ENCODE results near the gene PPP2R5B. TPM values are rescaled to one million over a fixed set of nuclear protein-coding genes. Genes with fewer than 3 reads are reported as not detected.

The PPP2R5B gene
- 6.1 TPM for total RNA-seq

DNA sequence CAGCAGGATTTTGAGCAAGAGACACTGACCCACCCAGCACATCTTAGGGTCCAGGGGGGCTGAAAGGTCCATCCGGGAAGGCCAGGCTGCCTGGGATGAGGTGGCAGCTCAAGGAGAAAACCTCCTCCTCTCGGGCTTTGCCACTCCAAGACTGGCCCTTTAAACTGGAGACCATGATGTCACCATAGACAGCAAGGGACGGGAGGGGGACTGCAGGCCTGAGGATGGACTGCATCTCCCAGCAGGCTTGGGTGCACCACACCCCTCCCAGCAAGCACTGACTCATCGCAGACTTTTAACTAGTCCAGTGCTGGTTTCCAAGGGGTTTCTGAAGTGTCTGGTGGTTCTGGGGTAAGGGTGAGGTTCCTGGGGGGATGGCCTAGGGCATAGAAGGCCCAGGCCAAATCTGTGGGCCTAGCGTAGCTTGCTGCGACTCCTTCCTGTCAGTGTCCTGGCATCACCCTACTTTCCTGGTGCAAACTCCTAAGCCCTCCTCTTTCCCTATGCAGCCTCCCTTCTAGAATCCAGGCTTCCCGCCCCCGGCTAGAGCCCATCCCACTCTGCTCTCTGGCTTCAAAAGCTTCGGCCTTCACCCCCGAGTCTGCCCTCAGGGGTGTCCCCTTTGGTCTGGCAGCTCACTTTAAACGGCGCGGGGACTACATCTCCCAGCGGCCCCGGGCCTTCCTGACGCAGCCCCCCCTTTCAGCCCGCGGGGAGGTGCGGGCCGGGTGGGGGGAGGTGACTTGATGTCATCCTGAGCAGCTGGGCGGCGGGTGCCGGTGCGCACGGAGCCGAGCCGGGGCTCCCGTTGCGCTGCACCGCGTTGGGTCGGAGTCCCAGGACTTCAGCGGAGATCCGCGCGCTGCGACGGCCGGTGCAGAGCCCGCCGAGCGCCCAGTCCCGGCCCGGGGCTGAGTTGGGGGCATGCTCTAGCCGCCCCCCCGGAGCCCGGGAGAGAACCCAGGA, at the start of gene PPP2R5B:
PPP2R5B (plus strand) TSS at position 746 of the 966 bp plus-strand sequence. CDS start 1,046 bp downstream, outside the sequence.
- peak; percentile 96 for DNase-seq

DNA sequence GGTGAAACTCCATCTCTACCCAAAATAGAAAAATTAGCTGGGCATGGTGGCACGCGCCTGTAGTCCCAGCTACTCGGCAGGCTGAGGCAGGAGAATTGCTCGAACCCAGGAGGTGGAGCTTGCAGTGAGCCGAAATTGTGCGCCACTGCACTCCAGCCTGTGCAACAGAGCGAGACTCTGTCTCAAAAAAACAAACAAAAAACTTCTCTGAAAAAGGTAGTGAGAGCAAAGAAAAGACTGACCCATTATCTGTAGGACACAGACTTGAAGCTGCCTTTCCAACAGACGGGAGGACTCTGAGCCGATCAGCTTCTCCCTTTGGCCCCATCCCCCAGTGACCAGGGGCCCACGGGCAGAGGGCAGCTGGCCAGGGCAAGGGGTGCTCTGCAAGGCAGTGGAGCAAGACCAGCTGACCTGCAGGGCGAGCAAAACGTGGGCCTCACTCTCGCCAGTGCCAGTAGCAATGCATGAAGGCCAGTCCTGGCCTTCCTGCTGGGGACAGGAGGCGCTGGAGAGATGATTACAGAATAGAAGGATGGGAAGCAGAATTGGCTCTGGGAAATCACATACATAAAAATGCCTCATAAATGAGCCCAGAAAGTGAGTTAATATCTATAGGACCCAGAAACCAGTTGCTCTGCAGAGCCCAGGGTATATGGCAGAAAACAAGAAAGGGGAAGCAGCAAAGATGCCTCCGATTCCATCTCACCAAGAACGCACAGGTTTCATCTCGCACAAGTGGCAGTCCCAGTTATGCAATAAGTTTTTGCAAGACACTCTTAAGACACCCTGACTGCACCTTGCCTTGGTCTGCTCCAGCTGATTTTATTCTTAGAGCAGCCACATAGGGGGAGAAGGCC, 48.9 kb upstream of the PPP2R5B start:
- no peak for DNase-seq

DNA sequence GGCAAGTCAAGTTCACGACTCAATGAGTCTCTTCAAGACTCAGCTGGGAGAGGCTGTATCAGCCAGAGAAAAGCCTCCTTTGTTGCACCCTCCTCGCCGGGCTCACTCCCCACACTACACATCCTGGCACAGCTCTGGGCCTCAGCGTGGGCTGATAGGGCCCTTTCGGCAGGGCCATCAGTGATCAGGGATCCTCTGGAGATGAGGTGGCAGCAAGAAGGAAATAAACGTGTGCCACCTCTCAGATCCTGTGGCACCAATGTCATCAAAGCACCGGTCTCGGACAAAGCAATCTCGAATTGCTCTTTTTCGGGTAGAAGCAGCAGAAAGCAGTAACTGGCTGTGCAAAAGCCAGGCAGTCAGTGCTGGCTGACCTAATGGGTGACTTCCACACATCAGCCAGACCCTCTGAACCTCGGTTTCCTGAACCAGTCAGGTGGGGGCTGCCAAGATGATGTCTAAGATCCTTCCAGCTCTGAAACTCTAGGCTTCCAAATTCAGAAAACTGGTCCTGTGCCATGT, 48.2 kb upstream of the PPP2R5B start:
- DNase-seq, result no peak

DNA sequence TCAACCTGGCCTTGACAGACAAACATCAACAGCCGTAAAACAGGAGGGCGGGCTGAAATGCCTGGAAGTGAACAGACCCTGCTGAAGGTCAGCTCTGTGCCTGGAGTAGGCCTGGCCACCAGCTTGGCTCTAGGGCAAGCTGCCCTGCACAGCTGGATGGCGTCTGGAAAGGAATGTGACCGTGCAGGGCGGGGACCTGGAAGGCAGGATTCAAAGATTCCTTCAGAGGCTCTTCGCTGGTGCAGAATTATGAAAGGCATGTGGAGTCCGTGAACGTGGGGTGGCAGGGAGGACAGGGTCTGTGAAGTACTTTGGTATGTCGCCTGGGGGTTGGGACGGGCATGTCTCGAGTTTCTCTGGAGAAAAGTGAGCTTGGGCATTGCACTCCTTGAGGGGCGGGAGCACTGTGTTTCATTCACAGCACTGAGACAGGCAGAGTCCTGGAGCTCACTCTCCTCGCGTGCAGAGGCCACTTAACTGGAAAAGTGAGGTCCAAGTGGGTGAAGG, 47.6 kb upstream of the PPP2R5B start:
- peak; percentile 75 for DNase-seq

DNA sequence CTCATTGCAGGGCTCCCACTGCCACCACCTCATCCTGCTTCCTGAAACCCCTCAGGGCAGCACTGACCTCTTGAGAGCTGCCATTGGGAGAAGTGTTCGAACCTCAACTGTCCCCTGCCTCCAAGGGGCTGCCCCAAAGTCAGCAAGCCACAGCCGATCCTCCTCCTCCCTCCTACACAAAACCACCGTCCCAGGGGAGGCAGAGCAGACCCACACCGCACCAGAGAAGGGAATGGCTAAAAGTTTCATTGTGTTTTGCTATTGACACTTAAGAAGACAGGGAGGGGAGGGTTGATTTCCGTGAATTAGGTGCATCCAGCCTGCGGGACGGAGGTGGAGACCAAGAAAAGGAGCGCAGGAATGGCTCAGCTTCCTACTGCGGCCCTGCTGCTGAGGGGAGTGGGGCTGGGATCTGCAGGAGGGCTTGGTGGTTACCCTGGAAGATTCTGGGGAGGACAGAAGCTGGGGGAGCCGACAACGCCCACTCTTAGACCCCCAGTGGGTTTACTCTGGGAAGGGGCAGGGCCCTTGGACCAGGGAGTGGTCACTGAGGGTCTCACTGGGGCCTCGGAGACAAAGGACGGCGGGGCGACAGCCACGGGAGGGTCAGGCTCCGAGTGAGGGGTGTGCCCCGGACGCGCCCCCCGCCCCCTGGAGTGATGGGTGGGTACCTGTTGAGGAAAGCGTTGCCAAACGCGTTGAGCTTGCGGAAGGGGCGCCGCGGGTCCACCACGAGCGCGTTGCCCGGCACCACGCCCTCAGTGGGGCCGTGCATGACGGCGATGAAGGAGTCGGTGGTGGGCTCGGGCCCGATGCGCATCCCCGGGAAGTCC, 46.9 kb upstream of the PPP2R5B start:
- no peak for DNase-seq

DNA sequence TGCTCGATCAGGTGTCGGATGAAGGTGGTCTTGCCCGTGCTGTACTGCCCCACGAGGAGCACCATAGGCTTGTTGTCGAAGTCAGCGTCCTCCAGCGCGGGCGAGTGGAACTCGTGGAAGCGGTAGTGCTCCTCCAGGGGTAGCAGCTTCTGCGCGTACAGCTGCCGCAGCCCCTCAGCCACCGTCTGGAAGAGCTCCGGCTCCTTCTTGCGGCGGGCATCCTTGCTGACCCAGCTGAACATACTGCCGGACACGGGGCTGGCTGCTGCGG, 46.3 kb upstream of the PPP2R5B start:
- no peak for DNase-seq

DNA sequence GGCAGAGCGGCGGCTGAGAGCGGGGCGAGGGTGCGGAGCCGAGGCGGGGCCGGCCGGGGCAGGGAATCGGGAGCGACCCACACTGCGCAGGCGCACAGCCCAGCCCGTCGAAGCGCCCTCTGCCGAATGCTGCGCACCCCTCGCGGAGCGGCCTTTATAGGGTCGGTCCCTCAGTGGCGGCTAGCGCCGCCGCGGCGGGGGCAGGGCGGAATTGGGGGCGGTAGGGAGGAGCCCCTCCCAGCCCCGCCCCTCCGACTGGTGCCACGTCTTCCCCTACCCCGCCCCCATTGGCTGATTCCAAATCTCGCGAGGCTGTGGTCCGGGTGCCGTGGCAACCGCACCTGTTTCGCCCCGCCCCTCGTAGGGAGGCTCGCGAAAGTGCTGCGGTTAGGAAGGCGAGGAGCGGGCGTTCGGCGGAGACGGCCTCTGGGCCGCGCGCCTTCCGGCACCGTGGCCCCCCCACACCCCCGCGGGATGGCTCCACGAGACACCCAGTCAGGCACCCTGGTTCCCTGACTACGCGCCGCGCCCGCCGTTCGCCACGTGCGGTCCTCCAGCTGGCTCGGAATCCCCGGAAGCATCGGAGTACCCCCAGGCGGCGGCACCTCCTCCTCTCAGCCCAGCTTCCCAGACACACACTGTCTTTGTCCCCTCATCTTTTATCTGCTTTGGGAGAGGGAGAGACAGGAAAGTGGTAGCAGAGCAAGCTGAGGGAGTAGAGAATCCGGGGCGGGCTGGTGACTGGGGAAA, 45.8 kb upstream of the PPP2R5B start, which contains the start of gene EHD1:
EHD1 (minus strand) TSS at position 128 of the 750 bp plus-strand sequence. CDS start 157 bp downstream, outside the sequence.
- DNase-seq, result peak; percentile 100

DNA sequence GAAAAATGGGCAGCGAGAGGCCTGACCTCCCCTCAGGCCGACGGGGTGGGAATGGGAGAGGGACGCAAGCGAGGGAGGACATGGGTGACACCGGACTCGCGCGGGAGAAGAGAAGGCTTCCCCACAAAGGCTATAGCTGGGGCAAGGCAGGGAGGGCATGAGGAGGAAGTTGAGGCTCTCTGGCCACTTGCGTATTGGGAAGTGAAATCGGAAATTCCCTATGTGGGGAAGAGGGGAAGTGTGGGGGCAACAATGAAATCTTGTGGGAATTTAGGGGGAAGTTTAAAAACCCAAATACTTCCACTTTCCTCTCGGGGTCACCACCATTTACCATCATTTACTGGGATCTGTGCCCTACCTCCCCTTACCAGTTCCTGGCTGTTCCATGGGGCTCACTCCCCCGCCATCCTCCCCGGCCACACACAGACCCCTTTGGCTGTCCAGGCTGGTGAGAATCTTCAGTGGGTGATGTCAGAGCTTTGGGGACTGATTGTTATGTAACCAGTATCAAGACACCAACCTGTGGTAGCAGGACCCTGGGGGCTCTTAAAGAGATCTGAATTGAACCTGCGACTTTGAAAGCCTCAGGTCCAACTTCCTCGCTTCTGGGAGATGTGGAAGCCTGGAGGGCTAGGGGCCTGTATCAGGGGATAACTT, 45.1 kb upstream of the PPP2R5B start:
- no peak for DNase-seq

DNA sequence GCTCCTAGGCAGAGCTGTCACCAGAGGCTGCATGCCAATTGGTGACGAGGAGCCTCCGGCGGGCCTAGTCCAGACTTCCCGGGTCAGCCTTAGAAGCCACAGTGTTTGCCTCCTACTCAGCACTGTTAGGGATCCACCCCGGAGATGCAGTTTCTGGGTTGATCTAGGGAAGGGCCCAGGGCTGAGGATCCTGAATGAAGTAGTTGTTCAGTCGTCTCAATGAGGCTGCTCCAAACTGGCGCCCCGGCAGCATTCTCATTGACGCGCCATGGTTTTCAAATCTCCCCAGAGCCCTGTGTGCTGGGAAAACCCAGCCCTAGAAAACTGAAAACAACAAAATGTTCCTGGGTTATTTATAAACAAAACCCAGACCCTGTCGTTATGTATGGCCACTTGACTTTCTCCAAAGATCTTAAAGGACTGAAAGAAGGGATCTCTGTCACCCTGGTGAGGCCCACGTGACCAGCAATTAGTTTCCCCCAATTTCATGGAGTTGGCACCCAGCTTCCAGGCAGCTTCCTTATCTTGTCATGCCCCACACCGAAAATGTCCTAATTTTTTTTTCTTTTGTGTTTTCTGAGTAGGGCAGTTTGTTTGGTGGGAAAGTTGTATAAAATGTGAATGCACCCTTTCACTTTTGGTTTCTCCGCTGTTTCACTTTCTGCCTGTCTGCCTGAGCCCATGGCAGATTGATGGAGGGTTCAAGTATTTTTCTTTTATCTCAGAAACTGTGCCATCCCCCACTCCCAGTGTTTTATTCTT, 44.1 kb upstream of the PPP2R5B start:
- DNase-seq, result no peak

DNA sequence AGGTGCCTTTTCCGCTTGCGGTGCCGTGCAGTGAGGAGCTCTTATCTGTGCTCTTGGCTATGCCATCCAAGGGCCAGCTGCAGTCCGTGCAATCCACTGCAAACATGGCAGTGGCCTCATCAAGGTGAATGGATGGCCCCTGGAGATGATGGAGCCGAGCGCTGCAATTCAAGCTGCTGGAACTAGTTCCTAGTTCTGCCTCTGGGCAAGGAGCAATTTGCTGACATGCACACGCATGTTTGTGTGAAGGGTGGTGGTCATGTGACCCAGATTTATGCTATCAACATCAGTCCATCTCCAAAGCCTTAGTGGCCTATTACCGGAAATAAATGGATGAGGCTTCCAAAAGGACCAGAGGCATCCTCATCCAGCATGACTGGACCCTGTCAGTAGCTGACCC, 43.0 kb upstream of the PPP2R5B start:
- no peak for DNase-seq

DNA sequence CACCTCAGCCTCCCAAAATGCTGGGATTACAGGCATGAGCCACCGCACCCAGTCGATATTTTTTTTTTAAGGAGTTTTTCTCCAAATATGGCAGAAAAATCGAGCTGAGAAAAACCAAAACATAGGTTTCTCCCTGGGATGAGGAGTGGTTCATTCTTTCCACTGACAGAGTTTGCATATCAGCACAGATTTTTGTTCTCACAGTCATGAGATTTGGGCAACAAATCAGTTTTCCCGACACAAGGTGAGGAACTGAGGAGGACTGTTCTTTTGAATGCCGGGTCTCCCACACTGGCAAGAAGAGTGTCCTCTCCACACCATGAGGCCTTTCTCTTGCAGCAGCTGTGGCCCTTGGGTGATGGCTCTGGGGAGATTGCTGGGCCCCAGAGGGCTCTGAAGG, 42.2 kb upstream of the PPP2R5B start:
- DNase-seq, result no peak

DNA sequence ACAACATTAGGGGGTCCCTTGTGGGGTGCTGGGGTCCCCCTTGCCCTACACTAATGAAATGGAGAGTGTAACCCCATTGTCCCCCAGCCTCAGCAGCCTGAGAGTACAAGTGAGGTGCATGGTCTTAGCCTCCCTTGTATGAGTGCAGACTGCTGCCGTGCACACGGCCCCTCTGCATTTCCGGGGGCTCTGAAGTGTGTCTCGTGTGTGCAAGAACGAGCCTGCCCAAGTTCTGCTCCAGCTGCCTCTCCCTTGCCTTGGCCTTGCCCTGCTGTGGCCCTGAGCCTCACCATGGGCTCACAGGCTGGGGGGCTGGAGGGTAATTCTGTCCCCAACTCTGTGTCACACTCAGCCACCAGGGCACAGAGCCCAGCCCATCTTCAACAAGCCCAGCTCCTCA, 40.9 kb upstream of the PPP2R5B start:
- no peak for DNase-seq

DNA sequence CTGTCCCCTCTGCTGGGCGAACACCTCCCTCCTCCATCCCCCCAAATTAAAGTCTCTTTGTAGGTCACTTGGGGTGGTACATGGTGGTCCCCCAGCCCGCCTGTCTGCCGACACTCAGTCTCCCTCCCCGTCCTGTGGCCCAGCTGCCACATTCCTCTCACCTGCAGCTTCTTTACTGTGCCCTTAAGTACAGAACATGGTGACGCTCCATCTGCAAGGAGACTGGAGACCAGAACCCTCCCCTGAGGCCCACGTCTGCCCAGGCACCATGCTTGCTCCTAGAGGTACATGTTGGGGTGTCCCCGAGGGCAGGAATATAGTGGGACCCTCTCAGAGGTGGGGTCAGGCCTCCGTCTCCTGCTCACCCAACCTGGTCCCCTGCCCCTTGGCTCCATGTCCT, 40.5 kb upstream of the PPP2R5B start:
- no peak for DNase-seq

DNA sequence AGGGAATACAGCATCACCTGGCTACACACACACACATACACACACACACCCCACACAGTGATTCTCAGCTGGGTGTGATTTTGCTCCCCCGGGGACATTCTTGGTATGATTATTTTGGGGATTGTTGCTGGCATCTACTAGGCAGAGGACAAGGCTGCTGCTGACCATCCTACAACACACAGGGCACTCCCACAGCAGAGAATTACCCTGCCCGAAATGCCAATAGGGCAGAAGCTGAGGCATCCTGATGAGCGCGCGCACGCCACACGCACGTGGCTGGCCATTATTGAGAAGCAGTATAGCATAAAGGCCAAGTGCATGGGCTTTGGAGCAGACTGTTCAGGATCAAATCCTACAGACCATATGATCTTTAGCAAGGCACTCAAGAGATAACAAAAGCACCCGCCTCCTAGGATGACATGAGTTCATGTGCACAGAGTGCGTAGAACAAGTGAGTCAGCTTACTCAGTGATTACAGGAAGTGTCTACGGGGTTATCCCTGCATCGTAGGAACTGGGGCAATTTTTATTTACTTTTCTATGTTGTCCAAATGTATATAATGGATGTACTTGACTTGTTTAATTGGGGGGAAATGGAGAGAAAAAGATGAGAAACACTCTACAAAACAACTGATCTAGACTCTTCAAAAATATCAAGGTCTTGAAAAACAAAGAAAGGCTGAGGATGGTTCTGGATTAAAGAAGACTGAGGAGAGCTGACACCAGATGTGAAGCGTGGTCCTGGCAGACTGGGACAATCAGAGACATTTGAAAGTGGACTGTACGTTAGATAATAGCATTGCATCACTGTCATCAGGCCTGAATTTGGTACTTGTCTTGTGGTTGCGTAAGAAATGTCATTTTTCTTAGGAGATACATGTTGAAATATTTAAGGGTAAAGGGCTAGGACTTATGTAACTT, 38.9 kb upstream of the PPP2R5B start:
- DNase-seq, result no peak

DNA sequence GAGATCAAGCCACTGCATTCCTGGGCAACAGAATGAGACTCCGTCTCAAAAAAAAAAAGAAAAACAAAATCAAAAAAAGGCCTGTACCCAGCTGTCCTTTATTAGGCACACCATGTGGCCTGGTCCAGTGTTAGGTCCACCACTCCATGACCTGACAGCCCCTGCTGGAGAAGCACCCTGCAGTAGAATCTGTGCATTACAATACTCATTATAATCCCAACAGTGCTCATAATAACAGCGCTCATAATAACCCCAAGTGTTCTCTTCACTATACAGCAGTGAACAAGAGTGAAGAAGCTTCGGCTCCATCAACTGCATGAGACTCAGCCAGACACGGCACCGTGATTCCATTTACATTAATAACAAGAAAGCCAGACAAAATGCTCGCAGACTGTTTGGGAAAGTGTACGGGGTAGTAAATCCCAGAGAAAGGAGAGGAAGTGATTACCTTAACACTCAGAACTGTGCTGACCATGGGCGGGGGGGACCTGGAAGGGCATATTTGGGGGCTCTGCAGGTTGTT, 37.2 kb upstream of the PPP2R5B start:
- DNase-seq, result no peak

DNA sequence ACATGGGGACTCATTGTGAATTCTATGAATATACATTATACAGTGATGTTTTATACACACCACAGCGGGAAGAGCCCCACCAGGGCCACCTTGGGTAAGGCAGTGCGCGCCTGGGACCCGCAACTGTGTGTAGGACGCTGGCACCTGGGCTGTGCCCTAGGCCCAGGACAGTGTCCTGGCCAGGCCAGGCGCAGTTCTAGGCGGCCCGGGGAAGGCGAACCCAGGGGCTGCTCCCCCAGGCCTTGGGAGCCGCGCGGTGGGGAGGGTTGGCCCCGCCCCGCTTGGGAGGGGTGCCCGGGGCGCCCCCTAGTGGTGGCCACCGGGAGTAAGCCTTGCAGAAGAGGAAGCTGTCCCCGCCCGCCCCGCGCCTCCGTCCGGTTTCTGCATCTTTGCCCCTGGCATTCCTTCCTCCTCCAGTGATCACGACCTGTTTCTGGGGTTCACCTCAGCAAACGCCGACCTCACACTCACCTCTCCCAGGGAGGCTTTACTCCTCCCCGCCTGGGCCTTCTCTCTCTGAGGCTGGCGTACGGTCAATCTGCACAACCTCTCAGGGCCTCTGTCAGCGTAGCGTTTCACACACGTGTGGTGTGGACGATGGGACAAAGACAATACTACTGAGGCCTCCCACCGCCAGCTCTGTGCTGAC, 36.6 kb upstream of the PPP2R5B start:
- DNase-seq, result peak; percentile 82

DNA sequence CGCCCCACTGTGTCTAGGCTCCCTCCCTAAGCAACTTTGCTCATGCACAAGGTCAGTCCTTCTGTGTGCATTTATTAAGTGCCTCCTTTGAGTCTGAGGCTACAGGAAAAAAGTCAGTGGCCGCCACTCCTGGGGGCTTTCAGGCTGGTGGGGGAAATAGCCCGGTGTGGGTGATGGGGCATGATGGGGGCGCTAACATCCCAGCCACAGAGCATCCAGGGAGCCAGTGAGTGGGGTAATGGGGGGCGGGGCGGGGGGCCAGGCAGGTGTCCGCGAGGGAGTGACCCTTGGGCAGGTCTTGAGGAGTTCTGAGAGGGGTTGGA, 36.1 kb upstream of the PPP2R5B start:
- DNase-seq, result no peak

Data from tongue (tissue), 2 donors.